ENCODE data around the gene PATJ.
"Not testable (repeated sequence)": the region's sequence is repeated elsewhere in the genome, so short reads cannot be mapped to it uniquely, and the experiment has no call there.

Gene PATJ

DNA sequence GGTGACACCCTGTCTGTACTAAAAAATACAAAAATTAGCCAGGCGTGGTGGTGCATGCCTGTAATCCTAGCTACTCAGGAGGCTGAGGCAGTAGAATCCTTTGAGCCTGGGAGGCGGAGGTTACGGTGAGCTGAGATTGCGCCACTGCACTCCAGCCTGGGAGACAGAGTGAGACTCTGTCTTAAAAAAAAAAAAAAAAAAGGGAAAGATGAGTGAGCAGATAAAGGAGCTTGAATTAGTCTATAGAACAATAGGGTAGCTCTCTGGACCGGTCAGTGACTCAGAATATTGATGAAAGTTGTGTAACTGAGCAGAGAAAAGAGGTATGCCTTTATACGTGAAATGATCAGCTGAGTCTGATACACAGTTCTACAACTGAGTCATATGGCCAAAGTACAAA is 95.3 kb downstream of the PATJ start:
- not testable (repeated sequence) for FAIRE-seq

DNA sequence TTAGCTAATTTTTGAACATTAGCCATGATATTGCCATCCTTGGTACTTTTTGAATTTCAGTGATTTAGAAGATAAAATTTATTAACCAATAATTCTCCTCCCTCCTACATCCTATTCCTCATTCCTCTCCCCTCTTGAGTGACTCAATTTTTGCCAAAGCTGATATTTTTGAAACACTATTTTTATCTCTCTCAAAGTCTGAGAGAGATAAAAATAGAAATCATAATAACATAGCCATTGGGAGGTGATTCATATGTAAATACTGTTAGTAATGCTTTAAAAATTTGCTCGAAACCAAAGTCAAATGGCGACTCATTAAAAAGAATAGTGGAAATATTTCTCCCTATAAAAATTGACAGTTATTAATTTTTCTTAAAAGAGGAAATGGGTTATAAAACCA is 97.4 kb downstream of the PATJ start:
- FAIRE-seq = peak; percentile 35

DNA sequence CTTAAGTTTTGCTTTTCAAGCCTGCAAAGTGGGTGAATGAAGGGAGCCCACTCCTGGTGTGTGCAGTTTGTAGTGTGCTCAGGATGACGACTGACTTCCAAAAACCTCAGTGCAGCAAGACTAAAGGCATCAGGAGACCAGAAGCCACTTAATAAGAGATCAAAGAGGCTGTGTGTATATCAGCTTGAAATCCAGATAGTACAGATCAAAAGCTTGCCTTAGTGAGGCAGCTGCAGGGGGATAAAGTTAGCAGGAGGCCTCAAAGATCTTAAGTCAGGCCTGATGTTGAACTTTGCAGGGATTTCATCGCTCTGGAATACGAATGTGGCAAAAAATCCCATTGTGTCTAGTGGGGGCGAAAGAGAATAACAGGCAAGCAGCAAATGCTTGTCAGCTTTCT is 99.8 kb downstream of the PATJ start:
- FAIRE-seq = no peak

DNA sequence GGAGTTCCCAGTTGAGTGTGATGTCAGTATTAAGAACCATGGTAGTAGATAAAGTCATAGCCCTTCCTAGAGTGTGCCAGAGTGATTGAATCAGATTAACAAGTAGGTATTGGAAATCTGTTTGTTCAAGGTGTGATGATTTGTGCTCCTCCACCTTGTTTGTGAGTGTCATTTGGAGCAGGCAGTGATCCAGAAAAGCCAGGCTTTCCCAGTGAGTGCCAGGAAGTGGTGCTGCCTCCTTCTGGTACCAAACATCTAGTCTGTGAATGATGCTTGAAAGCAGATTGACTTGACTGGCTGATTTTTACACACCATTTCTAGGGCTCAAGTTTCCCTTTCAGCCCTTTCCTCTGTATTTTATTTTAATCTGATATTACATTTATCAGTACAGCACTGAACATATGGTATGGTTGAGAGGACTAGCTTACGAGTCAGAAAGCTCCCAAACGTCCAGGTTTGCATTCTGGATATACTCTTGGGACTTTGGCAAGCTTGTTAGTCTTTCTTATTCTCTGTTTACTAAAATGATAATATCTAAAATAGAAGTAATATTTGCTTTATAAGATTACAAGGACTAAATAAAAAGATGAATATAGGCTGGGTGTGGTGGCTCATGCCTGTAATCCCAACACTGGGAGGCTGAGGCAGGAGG is 100.7 kb downstream of the PATJ start:
- FAIRE-seq = no peak

DNA sequence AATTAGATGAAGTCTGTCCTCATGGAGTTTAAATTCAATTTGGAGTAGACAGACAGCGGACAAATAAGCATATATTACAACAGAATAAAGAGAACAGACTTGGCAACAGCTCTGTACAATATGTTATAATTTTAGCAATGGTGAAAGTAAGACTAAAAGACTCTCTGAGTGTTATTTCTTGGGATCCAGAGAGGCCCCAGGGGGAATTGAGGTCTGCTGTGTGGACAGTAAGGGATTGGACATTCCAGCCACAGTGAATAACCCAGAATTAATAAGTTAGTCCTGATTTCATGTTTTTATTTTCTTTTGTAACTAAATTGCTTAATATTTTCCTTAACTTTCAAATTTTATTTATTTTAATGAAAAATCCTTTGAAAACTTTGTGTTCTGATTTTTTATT is 101.7 kb downstream of the PATJ start:
- no peak for FAIRE-seq

DNA sequence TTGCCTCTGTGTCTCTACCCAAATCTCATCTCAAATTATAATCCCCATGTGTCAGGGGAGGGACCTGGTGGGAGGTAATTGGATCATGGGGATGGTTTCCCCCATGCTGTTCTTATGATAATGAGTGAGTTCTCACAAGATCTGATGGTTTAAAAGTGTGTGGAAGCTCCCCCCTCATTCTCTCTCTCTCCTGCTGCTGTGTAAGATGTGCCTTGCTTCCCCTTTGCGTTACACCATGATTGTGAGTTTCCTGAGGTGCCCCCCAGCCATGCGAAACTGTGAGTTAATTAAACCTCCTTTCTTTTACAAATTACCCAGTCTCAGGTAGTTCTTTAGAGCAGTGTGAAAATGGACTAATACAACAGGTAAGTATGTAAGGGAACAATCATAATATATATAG is 102.4 kb downstream of the PATJ start:
- not testable (repeated sequence) for FAIRE-seq

DNA sequence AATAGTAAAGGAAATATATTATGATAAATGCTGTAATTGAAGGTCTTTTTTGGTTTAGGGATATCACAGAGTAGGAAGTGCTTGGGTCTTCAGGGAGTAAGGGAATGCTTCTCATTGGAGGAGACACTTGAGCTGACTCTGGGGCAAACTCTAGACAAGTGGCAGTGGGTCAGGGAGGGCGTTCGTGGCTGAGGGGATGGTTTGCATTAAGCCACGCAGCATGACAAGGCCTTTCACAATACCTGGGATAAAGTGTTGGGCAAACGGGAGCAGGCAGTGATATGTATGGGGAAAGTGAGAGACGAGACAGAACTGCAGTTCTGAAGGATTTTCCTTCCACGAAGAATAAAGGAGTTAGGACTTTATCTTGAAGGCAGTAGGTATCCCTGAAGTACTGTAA is 109.0 kb downstream of the PATJ start:
- FAIRE-seq = no peak

DNA sequence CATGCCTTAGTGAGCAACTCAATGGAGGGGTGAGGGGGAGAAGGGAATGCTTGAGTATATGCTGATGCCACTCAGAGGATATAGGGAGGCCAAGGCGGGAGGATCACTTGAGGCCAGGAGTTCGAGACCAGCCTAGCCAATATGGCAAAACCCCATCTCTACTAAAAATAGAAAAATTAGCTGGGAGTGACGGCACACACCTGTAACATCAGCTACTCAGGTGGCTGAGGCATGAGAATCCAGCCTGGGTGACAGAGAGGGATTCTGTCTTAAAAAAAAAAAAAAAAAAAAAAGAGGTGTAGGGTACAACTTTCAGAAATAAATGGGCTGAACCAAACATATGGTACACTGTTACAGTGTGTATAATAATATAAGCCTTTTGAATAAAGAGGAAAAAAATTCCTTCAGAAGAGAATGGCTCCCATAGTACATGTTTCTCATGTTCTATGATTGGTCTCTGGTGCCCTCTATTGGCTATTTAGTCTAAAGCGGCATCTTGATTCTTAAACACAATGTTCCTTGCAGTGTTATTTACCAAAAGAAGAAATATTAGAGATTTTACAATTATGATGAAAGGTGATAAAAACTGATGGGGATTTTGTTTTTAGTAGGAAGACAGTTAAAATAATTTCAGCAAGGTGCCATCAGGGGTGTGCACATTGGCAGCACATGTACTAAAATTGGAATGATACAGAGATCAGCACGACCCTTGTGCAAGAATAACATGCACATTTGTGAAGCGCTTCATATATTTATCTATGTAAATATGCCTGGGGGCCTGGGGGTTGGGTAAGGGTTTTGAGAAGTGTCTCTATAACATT is 109.8 kb downstream of the PATJ start:
- FAIRE-seq = peak; percentile 98

DNA sequence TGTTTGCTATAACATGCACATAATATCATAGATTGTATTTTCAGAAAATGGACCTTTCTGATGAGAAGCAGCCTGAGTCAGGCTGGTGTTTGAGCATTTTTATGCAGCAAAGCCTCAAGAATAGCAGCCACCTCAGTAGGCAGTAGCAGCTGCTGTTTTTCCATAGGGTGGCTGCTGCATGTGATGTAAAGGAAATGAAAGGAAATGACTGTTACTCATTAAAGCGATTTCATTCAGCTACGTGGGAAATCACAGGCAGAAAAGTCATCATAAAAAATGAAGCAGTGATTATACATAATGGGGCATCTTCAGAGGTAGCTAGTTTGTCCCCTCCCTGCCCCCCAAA is 110.4 kb downstream of the PATJ start:
- FAIRE-seq = no peak

DNA sequence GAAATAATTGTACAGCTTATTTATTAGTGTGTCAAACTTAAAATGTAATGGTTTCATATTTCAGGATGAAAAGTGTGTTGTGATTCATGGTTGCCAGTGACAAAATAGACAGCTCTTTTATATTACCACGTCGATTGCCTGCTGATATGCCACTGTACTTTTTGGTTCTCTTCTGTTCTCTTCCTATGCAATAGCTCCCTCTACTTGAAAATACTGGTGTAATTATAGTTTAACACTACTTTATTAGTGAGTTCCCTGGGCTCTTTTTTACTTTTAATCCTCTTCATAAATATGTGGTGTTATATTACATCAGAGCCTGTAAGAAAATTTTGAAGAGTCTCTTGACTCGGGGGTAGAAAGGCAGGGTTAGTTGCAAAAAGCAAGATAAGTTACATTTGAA is 111.3 kb downstream of the PATJ start:
- FAIRE-seq = peak; percentile 78

DNA sequence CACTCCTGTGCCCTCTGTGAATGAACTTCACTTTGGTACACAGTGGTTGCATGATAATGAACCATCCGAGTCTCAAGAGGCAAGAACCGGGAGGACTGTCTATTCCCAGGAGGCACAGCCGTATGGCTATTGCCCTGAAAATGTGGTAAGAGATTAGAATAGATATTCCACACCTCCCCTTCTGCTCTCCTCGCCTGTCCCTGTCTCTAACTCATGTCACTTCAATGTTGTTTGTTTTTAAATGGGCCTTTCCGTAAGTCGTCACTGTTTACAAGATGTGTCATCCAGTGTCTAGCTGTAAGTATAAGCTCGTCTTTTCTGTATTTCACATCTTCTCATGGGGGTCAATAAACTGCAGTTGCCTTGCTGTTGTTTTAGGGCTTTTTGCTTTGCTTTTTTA is 122.2 kb downstream of the PATJ start:
- no peak for FAIRE-seq

DNA sequence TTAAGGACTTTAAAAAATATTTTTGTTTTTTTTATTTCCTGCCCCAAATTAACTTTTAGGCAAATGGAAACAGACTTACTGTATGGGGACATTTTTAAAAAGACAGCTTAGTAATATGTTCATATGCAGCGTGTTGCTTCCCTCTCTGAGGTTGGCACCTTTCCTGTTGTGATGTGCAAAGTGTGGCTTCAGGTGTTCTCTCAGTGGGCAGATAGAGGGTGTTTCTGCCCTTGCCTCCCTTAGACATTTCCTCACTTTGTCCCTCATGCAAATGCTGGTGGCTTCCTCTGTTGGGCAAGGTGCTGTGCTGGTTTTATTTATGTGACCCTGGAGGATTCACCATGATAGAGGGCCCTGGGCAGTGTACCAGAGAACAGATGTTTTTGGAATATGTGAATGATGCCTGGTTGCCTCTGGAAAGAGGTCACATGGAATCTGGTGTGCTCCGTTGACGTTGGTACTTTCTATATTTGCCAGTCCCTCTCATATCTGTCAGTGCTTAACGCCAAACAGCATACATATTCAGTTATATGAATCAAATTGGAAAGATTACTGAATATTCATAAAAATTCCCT is 123.5 kb downstream of the PATJ start:
- no peak for FAIRE-seq

DNA sequence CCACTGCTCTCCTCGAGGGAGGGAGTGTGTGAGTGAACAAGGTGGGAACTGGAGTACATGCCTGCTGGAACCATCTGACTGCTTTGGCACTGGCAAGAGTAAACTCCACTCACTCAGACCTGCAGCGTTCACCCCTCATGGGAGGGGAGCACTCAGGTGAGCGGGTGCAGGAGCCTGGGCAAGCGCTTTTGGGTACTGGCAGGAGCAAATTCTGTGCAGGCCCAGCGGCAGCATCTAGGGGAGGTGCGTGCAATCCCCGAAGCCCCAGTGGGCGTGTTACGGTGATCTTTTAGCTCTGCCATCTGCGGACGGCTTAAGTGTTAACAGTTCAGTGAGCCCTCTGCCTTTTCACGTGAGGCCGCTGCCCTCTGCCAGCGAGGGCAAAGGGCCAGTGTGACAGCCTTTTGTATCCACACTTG is 127.4 kb downstream of the PATJ start:
- FAIRE-seq = no peak

DNA sequence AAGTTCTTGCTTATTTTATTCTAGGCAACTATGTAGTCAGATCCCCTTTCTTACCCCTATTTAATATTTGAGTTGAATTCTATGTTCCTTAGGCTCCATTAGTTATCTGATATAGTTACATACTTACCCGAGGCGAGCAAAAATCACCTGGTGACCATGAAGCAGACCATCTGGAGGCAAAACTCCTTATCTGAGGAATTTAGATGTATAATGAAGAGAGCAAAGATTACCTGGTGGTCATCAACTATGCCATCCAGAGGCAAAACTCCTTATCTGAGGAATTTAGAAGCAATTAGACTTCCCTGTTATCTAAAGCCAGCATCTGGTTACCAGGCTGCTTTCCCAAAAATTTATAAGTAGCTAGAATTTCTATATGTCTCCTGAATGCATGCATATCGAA is 129.9 kb downstream of the PATJ start:
- FAIRE-seq = no peak

DNA sequence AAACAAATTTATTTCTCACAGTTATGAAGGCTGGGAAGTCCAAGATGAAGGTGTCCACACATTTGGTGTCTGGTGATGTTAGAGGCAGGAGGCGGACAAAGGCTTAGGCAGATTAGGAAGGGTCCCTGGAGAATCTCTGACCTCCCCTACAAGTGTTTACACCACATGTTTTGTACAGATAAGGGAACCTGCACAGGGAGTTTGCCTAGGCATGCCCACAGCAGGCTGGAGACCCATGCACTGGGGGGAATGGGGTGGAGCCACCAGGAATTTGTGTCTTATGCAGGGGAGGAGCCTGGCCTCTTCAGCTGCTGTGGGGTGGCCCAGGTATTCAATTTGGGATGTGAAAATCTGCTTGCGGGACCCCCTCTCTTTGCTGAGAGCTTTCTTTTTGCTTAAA is 131.3 kb downstream of the PATJ start:
- no peak for FAIRE-seq

DNA sequence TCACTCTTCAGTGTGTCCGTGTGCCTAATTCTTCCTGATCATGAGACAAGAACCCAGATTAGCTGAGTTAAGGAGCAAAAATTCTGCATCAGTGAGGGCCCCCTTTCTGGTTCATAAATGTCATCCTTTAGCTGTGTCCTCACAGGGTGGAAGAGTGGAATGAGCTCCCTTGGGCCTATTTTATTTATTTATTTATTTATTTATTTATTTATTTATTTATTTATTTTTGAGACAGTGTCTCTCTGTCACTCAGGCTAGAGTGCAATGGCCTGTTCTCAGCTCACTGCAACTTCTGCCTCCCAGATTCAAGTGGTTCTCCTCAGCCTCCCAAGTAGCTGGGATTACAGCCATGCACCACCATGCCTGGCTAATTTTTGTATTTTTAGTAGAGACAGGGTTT is 131.7 kb downstream of the PATJ start:
- FAIRE-seq = no peak

DNA sequence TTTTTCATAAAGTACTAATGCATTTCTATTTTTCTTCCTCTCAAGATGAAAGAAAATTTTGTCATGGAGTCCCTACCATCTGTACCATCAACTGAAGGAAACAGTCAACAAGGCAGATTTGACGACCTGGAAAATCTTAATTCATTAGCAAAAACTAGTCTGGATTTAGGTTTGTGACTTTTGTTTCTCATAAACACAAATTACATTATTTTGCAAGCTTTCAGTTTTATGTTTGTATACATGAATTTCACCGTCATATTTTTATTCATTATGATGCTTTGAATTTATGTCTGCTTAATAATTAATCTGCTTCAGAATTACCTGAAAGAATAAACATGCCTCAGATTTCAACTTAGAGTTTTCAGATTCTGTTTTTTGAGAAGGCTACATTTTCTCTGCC is 132.9 kb downstream of the PATJ start:
- FAIRE-seq = no peak

DNA sequence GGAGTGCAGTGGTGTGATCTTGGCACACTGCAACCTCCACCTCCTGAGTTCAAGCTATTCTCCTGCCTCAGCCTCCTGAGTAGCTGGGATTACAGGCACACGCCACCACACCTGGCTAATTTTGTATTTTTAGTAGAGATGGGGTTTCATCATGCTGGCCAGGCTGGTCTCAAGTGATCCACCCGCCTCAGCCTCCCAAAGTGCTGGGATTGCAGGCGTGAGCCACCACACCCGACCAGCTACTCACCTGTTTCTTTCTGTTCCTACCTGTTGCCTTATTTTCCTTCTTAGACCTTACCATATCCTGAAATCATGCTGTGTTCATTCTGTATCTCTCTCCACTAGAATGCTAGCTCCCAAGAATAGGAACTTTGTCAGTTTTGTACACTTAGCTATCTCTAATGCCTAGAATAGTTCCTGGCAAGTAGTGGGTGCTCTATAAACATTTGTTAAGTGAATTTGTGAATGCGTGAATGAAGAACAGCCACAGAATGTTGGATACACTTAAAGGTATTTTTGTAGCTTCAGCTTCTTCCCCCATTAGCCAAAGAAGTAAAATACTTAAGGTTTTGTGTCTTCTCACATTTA is 137.7 kb downstream of the PATJ start:
- FAIRE-seq = not testable (repeated sequence)

DNA sequence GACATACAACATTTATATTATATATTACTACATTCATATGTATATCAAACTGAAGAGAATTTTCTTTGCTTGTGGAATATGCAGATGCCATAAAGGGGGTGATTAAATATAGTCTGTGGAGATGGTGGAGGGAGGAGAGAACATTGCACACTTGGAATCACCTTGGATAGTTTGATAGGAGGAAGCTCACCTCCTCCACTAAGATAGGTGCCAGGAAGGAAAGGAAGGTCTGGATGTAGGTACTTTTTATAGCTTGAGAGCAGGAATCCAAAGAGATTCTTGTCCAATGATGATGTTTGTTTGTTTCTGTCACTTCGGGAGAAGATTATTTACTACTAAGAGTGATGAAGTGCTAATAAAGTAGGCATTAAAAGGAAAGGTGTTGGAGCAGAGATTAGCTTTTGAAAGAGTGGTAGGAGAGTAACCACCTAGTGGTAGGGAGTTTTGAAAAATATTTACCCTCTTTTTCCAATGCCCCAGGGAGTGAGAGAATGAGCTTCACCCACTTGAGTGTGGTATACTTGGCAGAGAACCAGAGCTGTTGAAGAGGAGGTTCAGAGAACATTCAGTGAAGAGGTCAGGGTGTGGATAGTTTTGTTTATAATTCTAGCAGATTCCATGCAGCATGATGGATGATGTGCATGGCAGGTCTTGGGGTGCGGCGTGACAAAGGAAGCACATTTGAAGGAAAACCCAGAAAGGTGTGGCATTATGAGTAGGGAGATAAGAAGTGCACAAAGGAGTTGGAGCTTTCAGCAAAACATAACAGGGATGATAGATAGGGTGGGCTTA is 145.0 kb downstream of the PATJ start:
- no peak for FAIRE-seq

DNA sequence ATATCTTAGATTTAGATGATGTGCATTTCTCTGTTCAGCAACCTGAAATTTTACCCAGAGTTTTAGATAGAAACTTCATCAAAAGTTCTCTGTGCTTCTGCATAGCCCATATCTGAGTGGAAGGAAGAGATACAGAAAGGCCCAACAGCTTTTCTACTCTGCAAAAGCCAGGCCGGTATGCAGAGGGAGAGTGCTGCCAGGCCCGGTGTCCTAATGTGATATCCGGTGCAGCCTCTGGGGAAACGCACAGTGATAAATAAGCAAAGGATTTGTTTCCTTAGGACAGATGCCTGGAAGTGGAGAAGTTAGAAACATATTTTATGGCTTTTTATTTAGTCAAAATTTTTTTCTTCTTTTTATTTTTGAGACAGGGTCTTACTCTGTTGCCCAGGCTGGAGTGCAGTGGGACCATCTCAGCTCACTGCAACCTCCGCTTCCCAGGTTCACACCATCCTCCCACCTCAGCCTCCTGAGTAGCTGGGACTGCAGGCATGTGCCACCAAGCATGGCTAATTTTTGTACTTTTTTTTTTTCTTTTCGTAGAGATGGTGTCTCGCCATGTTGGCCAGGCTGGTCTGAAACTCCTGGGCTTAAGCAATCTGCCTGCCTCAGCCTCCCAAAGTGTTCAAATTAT is 145.8 kb downstream of the PATJ start:
- FAIRE-seq = no peak

DNA sequence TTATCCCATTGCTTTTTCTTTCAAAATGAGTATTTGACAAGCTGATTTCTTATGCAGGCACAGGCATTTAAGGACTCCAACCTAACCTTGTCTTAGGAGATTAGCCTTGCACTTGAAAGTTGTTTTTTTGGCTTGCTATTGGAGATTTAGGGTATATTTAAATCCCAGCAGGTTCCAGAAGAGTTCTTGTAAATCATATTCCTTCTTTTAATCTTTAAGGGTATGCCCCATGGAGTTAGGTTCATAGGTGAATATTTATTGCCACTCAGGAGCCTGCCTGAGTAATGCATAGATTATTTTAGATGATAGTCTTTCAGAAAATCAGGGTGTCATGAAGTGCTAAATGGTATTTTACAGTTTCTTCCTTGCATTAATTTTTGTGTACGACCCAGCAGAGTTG is 146.5 kb downstream of the PATJ start:
- FAIRE-seq = no peak

DNA sequence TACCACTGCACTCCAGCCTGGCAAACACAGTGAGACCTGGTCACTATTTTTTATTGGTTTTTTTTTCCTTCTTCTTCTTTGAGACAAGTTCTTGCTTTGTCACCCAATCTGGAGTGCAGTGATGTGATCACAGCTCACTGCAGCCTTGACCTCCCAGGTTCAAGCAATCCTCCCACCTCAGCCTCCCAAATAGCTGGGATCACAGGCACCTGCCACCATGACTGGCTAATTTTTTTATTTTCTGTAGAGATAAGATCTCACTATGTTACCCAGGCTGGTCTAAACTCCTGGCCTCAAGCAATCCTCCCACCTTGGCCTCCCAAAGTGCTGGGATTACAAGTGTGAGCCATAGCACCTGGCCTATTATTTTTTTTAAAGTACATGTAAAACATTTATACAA is 148.2 kb downstream of the PATJ start:
- not testable (repeated sequence) for FAIRE-seq

DNA sequence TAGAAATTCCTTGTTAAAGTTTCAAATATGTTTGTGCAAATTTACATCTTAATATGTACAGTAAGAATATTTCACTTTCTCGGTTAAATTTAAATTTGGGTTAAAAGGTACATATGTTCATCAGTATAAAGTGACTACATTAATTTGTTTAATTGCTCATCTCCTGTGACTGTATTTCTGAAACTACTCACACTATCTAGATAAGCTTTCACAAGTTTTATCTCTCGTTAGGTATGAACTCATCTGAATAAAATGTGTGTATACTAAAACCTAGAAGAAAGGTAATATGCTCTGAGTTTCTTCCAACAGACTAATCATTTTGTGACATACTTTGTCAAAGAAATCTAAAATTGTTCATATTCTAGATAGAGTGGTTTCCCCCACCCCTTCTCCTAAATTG is 150.7 kb downstream of the PATJ start:
- FAIRE-seq = no peak
